ENCODE results near the gene GSTO1. TPM values are rescaled to one million over a fixed set of nuclear protein-coding genes. Genes with fewer than 3 reads are reported as not detected.
A peak's percentile ranks its signal among the peaks of the same experiment; 100 is the strongest.

Gene GSTO1
- total and polyA plus RNA-seq, 2 of the 13 experiments (the other 11 are each of a cell fraction or from before 2014, with no cell fraction given), result 228 to 300 TPM

GRCh38 chr10:104231784-104232612 is 22.7 kb upstream of the GSTO1 start, which contains the start of gene CFAP43 (continued):
- TF ChIP-seq ZBTB40 (IDR thresholded peaks at IDR 0.05) (0 out of 2 replicates have a peak, but pooled peaks have one; percentile 2), ZBTB40 (CRISPR knock-in tag; IDR thresholded peaks at IDR 0.05) (peak; percentile 63), ZNF567 (CRISPR knock-in tag; IDR thresholded peaks at IDR 0.05; ENCODE audit: borderline replicate concordance) (no peak), TP53 (CRISPR knock-in tag; conservative IDR thresholded peaks at IDR 0.05) (no peak), ZNF605 (CRISPR knock-in tag; IDR thresholded peaks at IDR 0.05) (no peak), RCOR2 (CRISPR knock-in tag; IDR thresholded peaks at IDR 0.05) (no peak), SNAI1 (CRISPR knock-in tag; IDR thresholded peaks at IDR 0.05; ENCODE audit: borderline replicate concordance) (no peak), SNAPC2 (CRISPR knock-in tag; IDR thresholded peaks at IDR 0.05) (0 out of 2 replicates have a peak, but pooled peaks have one; percentile 34), FOXO1 (CRISPR knock-in tag; IDR thresholded peaks at IDR 0.05) (peak; percentile 36), TBX2 (CRISPR knock-in tag; IDR thresholded peaks at IDR 0.05; ENCODE audit: borderline replicate concordance) (peak; percentile 86), ZNF496 (CRISPR knock-in tag; IDR thresholded peaks at IDR 0.05; ENCODE audit: insufficient replicate concordance) (no peak), ZNF383 (CRISPR knock-in tag; IDR thresholded peaks at IDR 0.05; ENCODE audit: borderline replicate concordance) (no peak), ZNF180 (CRISPR knock-in tag; IDR thresholded peaks at IDR 0.05; ENCODE audit: borderline replicate concordance, low read depth) (no peak), ZNF772 (CRISPR knock-in tag; IDR thresholded peaks at IDR 0.05) (peak; percentile 78), DR1 (CRISPR knock-in tag; IDR thresholded peaks at IDR 0.05) (0 out of 2 replicates have a peak, but pooled peaks have one; percentile 45), ERF (CRISPR knock-in tag; IDR thresholded peaks at IDR 0.05) (peak; percentile 86), MAF1 (CRISPR knock-in tag; IDR thresholded peaks at IDR 0.05; ENCODE audit: borderline replicate concordance) (no peak; the same call in 1 of the 2 replicates), SP4 (CRISPR knock-in tag; IDR thresholded peaks at IDR 0.05) (no peak; the same call in 1 of the 2 replicates), CHD4 (IDR thresholded peaks at IDR 0.05; ENCODE audit: borderline replicate concordance, low read length) (no peak)
- TF ChIP-seq, protein P1, sequence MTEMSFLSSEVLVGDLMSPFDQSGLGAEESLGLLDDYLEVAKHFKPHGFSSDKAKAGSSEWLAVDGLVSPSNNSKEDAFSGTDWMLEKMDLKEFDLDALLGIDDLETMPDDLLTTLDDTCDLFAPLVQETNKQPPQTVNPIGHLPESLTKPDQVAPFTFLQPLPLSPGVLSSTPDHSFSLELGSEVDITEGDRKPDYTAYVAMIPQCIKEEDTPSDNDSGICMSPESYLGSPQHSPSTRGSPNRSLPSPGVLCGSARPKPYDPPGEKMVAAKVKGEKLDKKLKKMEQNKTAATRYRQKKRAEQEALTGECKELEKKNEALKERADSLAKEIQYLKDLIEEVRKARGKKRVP (CRISPR knock-in tag; IDR thresholded peaks at IDR 0.05), result peak in 1 of 2 experiments; percentile 67; a peak in 1 of 4 replicates

Measured in HepG2 (cell line).